Activated CD4-positive, alpha-beta T cell treated with anti-CD3 and anti-CD28 coated beads for 1 hour (primary cell): ENCODE measurements around the gene MYO5A.
"Not testable (repeated sequence)": the region's sequence is repeated elsewhere in the genome, so short reads cannot be mapped to it uniquely, and the experiment has no call there.

Experiments
- DNase-seq: peaks from one replicate; pipeline ENCODE4 v3.0.0-alpha.2; 2020

Gene MYO5A

GRCh38 chr15:52318729-52319500, 209.8 kb downstream of the MYO5A start:
- no peak for DNase-seq

- no peak for DNase-seq
Observed at GRCh38 chr15:52317688-52318087, 211.0 kb downstream of the MYO5A start.

DNA sequence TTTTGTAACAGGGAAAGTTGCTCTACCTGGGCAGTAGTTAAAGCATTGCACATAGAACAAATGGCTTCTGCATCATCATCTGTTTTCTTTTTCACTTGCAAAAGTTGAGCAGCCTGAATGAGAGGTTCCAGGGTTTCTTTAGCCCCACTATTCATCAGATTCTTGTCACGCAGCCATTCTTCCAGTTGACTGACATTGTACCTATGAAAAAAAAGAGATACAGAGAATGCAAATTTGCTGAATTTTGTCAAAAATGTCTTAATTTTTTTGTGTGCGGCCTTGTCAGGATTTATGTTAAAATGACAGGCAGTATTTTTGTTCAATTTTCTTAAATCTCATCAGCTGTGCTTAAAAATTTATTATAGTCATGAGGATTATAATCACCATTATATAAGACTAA, 211.7 kb downstream of the MYO5A start:
- no peak for DNase-seq

DNA sequence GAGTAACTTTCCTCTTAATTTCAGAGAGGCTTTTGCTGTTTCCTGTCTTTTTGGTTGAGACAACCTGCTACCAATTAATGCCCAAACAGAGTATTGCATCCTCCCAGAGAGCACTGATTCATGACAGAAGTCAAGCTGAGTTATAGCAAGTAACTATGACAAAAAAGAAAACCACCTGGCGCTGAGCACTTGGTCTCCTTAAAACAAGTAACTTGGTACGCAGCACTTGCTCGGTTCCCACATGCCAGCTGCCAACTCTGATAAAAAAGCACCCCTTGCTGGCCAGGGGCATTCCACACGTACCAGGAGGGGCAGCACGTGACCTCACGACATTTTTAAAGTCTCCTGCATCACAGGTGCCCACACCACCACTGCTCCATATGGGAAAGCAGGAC, 219.5 kb downstream of the MYO5A start:
- no peak for DNase-seq

DNA sequence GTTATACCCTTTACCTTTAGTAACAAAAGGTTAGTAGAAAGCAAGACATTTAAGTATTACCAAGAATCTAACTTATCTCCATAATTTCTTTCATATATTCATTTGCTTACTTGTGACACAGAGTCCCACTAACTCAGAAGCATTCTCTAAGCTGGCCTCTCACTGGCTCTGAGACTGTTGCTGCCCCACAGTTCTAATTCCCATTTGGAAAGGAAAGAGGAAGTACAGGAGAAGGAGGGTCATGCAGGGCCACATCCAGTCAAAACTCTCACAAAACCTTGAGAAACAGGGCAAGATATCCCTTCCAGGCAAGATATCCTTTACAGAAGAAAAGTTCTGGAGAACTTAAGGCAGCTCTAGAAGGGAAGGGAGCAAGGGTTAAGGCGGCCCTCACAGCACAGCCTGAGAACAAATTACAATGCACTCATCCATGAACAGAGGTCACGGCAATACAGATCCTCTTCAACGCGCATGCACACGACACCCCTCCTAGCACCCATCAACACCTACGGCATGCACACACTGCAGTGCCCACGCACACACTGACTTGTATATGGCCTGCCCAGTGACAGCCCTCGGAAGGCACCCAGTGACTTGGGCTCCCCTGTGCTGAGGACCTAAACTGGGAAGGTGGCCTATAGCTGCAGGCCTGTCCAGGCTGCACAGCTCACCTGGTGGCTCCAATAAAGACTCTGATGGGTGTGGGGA, 220.1 kb downstream of the MYO5A start:
- DNase-seq: no peak

DNA sequence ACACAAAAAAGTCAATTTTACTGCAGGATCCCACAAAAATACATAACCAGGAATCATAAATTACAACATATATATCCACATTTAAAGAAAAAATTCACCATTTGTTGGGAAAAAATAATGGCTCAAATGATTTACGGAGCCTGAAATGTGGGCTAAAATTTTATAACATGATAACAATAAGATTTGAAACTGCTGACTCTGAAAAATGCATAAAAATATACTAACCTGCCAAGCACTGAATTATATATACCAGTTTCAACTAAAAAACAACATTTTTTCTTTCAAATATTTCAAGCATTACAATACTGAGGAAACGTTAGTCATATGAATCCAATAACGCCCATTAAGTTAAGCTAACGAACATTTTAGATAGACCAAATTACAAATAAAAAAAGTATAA, 220.8 kb downstream of the MYO5A start:
- DNase-seq: no peak

GRCh38 chr15:52306270-52306669, 222.4 kb downstream of the MYO5A start:
- DNase-seq: no peak

GRCh38 chr15:52303093-52303772, 225.4 kb downstream of the MYO5A start:
- no peak for DNase-seq

GRCh38 chr15:52301265-52301847, 227.3 kb downstream of the MYO5A start:
- no peak for DNase-seq

DNA sequence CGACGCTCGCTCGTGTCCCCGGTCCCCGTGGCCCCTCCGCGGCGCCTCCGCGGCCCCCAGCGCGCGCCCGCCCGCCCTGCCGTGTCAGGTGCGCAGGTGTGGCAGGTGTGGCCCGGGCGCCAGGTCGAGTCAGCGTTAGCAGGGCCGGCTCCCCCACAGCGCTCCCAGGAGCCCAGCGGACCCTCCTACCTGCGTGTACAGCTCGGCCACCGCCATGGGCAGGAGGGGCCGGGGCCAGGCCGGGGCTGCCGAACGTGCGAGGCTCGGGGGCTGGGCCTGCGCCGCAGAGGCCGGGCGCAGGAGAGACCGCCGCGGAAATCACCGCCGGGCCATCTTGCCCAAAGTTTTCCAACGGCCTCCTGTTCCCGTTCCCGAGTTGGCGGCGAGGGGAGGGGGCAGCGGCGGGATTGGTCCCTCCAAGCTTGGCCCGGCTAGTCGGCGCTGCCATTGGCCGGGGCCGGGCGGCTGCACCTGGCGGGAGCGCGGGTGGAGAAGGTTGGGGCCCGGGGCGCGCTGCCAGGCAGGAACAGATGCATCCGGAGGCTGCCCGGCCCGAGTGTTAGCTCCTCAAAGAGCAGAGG, 233.2 kb downstream of the MYO5A start, which contains the start of gene MYO5C:
Gene MYO5C, minus strand, starts transcription at position 384 of the 581 bp plus-strand sequence. Its CDS starts 168 bp downstream, at position 216.
- DNase-seq: no peak

DNA sequence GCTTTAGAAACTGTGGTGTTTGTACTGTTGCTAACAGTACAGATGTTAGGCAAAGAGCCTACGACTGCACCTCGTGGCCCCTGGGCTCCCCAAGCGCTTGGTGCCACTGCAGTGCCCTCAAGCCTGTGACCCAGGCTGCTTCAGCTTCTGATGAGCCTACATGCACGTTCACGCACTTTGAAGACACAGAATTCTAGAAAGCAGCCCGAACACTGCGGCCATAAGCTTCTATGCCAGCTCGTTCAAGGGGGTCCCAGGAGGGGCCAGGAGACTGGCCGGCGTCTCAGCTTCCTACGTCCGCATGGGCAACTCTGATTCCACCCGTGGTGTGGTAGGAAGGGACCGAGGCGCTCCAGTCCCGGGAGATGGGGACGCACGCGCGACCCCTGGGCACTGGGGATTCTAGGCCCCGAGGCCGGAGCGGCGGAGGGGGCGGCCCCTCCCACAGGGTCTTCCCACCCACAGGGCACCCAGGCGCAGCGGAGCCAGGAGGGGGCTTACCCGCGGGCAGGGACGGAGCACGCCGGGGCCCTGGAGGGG, 233.7 kb downstream of the MYO5A start:
- no peak for DNase-seq

DNA sequence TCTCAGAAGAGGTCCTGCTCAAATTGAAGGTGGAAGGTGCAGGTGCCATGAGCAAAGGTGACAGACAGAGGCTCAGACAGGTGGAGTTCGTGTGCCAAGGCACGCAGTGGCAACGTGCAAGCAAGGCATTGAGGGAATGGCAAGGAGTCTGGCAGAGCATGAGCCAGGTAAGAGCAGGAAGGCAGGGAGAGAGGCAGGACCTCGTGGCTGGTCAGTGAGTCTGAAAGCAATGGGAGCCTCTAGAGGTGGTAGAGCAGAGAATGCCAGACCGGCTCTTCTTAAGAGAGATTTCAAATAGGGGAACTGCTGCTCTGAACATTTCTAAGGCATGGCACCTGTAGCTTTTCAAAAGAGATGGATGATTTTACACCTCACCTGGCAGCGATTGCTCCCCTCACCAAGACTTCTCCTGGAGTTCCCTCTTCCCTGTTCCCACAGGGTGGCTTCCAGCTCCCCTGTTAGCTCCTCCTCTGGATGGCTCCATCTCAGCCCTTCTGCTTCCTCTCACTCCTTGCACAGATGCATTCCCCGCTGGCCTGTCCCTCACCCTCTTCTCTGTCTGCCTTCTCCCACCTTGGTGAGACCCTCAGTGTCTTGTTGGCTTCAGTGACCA, 235.8 kb downstream of the MYO5A start:
- no peak for DNase-seq

DNA sequence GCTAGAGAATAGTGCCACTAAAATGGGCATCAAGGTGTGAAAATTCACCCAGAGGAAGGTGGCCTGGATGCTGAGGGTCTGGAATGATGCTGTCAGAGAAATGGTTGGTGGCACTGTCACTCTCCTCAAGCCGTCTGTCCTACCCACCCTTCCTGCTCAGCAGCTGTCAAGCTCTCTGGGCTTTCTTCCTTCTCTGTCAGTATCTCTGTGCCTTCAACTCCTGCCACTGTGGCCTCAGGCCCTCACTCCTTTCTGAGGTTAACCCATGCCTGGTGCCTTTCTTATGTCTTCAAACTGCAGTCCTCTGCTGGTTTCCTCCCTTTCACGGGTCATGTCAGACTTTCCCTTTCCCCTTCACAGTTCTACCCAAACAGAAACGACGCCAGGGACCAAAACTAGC, 237.5 kb downstream of the MYO5A start:
- no peak for DNase-seq

GRCh38 chr15:52290800-52291199, 237.9 kb downstream of the MYO5A start:
- no peak for DNase-seq

- DNase-seq: no peak
Observed at GRCh38 chr15:52290329-52290728, 238.4 kb downstream of the MYO5A start.

DNA sequence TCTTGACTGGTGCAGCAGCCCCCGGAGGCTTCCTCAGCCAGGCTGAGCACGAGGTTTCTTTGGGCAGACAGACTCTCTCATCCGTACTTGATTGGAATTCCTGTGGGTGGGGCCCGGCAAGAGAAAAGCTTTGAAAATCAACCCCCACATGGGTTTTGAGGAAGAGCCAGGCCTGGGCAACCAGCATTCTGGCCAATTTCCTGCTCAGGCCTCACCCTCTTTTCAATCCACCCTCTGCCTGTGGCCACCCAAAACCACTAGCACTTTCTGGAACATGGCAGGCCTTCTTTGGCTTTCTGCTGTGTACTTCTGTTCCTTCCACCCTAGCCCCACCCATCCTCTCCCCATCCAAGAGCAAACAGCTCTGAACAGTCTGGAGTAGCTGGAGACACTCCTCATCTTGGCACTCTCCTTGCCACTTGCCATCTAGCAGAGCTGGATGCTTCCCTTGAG, 239.0 kb downstream of the MYO5A start:
- no peak for DNase-seq

- no peak for DNase-seq
Observed at GRCh38 chr15:52288986-52289385, 239.7 kb downstream of the MYO5A start.

GRCh38 chr15:52288051-52288942, 240.4 kb downstream of the MYO5A start:
- no peak for DNase-seq

DNA sequence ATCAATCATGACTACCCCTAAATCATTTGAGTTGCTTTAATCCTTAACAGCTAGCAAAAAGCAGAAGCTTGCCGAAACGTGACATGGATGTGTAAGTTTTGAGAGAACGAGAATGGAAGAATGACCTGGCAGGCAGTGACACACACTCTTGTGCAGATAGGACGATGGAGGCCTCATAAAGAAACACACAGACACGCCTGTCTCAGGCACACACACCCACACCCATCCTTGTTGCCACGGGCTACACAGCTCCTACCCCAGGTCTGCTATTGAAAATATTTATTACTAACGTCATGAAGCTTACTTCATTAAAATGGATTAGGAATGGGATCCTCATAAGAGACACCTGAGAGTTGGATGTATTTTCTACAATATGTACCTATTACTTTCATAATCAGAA, 241.6 kb downstream of the MYO5A start:
- no peak for DNase-seq

DNA sequence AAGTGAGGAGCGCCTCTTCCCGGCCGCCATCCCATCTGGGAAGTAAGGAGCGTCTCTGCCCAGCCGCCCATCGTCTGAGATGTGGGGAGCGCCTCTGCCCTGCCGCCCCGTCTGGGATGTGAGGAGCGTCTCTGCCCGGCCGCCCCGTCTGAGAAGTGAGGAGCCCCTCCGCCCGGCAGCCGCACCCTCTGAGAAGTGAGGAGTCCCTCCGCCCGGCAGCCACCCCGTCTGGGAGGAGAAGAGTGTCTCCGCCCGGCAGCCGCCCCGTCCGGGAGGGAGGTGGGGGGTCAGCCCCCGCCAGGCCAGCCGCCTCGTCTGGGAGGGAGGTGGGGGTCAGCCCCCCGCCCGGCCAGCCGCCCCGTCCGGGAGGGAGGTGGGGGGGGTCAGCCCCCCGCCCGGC, 242.7 kb downstream of the MYO5A start:
- not testable (repeated sequence) for DNase-seq

DNA sequence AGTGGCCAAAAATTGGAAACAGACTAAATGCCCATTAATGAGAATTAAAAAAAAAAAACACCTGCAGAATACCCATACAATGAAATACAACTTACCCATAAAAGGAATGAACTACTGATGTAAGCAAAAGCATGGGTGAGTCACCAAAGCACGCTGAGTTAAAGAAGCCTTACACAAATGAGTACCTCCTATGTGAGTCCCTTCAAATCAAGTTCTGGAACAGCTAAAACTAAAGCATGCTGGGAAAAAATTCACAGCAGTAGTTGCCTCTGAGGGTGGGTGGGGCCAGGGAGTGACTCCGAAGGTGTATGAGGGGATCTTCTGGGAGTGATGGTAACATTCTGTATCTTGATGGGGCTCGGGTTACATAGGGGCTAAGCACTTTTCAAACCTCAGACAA, 244.5 kb downstream of the MYO5A start:
- DNase-seq: no peak
